DOHH2 (cell line): Measurements from ENCODE around the gene CSF1.

Experiments used
- H3F3A ChIP-seq: fragments of 200-600 bp; sonication (generic), shearing (Covaris generic); 2 replicates; pipeline ENCODE4 v1.6.0; 2016; ENCODE audit warnings: antibody characterized with exemption, mild to moderate bottlenecking; ENCODE audit not compliant: control insufficient read depth, insufficient read depth
- H3K27ac ChIP-seq: fragments of 200-600 bp; sonication (generic); 2 replicates; pipeline ENCODE4 v1.5.1; 2014; ENCODE audit warnings: low read depth, mild to moderate bottlenecking, low read length, moderate library complexity
- H3K27me3 ChIP-seq: fragments of 200-600 bp; sonication (generic); 2 replicates; pipeline ENCODE4 v1.6.1; 2014; ENCODE audit warnings: mild to moderate bottlenecking, low read length, mixed read lengths; ENCODE audit not compliant: control insufficient read depth
- H3K36me3 ChIP-seq: fragments of 200-600 bp; sonication (generic); 2 replicates; pipeline ENCODE4 v1.6.1; 2014; ENCODE audit warnings: mild to moderate bottlenecking, low read length, moderate library complexity, mixed read lengths; ENCODE audit not compliant: control insufficient read depth
- H3K4me1 ChIP-seq: fragments of 200-600 bp; sonication (generic); 2 replicates; pipeline ENCODE4 v1.6.1; 2014; ENCODE audit warnings: mild to moderate bottlenecking, low read length, mixed read lengths; ENCODE audit not compliant: control insufficient read depth
- H3K4me2 ChIP-seq: fragments of 200-600 bp; sonication (generic); 2 replicates; pipeline ENCODE4 v1.6.0; 2014; ENCODE audit warnings: mild to moderate bottlenecking, low read length, moderate library complexity
- H3K4me3 ChIP-seq: fragments of 200-600 bp; sonication (generic); 2 replicates; pipeline ENCODE4 v1.5.1; 2014; ENCODE audit warnings: mild to moderate bottlenecking, low read length, mixed read lengths
- H3K79me2 ChIP-seq: fragments of 200-600 bp; sonication (generic); 2 replicates; pipeline ENCODE4 v1.6.1; 2014; ENCODE audit warnings: mild to moderate bottlenecking, low read length, mixed read lengths; ENCODE audit not compliant: control insufficient read depth
- H3K9me2 ChIP-seq: fragments of 200-600 bp; sonication (generic); replicated peaks from 2 replicates; pipeline ENCODE4 v1.6.1; 2014; ENCODE audit warnings: mild to moderate bottlenecking, low read length, mixed read lengths; ENCODE audit not compliant: control insufficient read depth
- H3K9me3 ChIP-seq: fragments of 200-600 bp; sonication (generic); 2 replicates; pipeline ENCODE4 v1.6.1; 2014; ENCODE audit warnings: antibody characterized with exemption, low read length, mixed read lengths; ENCODE audit not compliant: control insufficient read depth, insufficient read depth
- H4K20me1 ChIP-seq: fragments of 200-600 bp; sonication (generic); 2 replicates; pipeline ENCODE4 v1.6.0; 2014; ENCODE audit warnings: low read depth, mild to moderate bottlenecking, antibody characterized with exemption, low read length, moderate library complexity; ENCODE audit not compliant: control insufficient read depth, insufficient read depth
- CTCF ChIP-seq: fragments of 200-600 bp; sonication (generic); IDR thresholded peaks from one replicate; pipeline ENCODE4 v1.5.1; 2014; ENCODE audit warnings: antibody characterized with exemption, mild to moderate bottlenecking, low read depth, low read length; ENCODE audit not compliant: poor library complexity, severe bottlenecking
- EZH2phosphoT487 ChIP-seq: fragments of 200-600 bp; sonication (generic); IDR thresholded peaks from 2 replicates; pipeline ENCODE4 v1.6.1; 2017; ENCODE audit warnings: borderline replicate concordance, mild to moderate bottlenecking, antibody characterized with exemption, low read length, moderate library complexity, mixed read lengths

The CSF1 gene

GRCh38 chr1:109906839-109907180 lies 3.8 kb upstream of the CSF1 start:
- Histone ChIP-seq H3K79me2 (no peaks in the 10 kb centered on the region), H3K9me2 (no peaks in the 10 kb centered on the region), H3K36me3 (no peaks in the 10 kb centered on the region), H3F3A (no peaks in the 10 kb centered on the region), H3K4me2 (no peak overlapping the region), H4K20me1 (no peaks in the 10 kb centered on the region), H3K4me3 (no peak overlapping the region), H3K9me3 (no peaks in the 10 kb centered on the region), H3K4me1 (peaks cover 8% of the 10 kb centered on the region; the same call in 1 of the 2 replicates), H3K27ac (no peak overlapping the region), H3K27me3 (peaks cover 36% of the 10 kb centered on the region)
- no peak for TF ChIP-seq CTCF
- no peak for TF ChIP-seq EZH2phosphoT487

DNA sequence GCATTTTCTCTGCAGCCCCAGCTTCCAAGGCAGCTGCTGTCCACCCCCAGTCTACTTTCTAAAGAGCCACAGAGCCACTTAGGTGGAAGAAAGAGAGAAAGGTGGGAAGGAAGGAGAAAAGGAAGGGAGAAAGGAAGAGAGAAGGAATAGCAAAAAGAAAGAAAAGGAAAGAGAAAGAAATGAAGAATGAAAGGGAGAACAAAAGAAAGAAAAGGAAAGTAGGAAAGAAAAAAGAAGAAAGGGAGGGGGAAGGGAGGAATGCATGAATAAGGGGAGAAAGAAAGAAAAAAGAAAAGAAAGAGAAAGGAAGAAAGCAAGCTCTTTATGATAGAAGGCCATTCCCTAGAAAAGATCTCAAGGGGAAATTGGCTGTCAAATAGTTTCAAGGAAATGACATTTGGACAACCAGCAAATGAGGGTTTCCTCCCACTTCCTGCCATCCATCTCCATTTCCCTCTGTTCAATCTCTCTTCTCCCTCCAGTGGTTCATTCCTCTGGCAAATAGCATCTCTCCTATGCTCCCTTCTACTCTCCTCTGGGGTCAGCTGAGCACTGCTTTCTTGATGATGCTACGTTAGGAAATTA lies 3.4 kb upstream of the CSF1 start:
- Histone ChIP-seq H3K9me3 (no peaks in the 10 kb centered on the region), H3K36me3 (no peaks in the 10 kb centered on the region), H3K4me2 (no peak overlapping the region), H3K9me2 (no peaks in the 10 kb centered on the region), H3K27me3 (peaks cover 40% of the 10 kb centered on the region), H3K27ac (no peak overlapping the region), H4K20me1 (no peaks in the 10 kb centered on the region), H3K79me2 (no peaks in the 10 kb centered on the region), H3K4me3 (no peak overlapping the region), H3F3A (no peaks in the 10 kb centered on the region), H3K4me1 (peaks cover 8% of the 10 kb centered on the region; the same call in 1 of the 2 replicates)
- no peak for TF ChIP-seq CTCF
- TF ChIP-seq EZH2phosphoT487: no peak

- TF ChIP-seq CTCF (no peak), EZH2phosphoT487 (no peak)
- Histone ChIP-seq H3K9me2 (no peaks in the 10 kb centered on the region), H3K4me1 (peaks cover 8% of the 10 kb centered on the region; the same call in 1 of the 2 replicates), H3K36me3 (no peaks in the 10 kb centered on the region), H3K4me3 (no peak overlapping the region), H3K79me2 (no peaks in the 10 kb centered on the region), H3F3A (no peaks in the 10 kb centered on the region), H4K20me1 (no peaks in the 10 kb centered on the region), H3K9me3 (no peaks in the 10 kb centered on the region), H3K4me2 (no peak overlapping the region), H3K27me3 (peaks cover 49% of the 10 kb centered on the region), H3K27ac (no peak overlapping the region)
These were observed 1.8 kb upstream of the CSF1 start for GRCh38 chr1:109908836-109909235.
